Esophagus muscularis mucosa (tissue), 3 donors: ENCODE data around the gene NAALADL1.

Experiments used
- POLR2A ChIP-seq: fragments of 450-650 bp; IDR thresholded peaks from one replicate; pipeline ENCODE4 v1.6.1; 2017; ENCODE audit warnings: antibody characterized with exemption, moderate library complexity, mild to moderate bottlenecking, low read depth
- TF ChIP-seq, protein P1 (sequence below), 3 experiments: fragments of 200-600 bp in 2 of 3; fragments of 450-650 bp in 1 of 3; sonication (generic) in 2 of 3; IDR thresholded peaks; one replicate each; pipeline ENCODE4 v1.5.1; 2017 to 2019; ENCODE audit warnings: antibody characterized with exemption in 3 of 3, mild to moderate bottlenecking in 2 of 3, moderate library complexity in 1 of 3

GRCh38 chr11:65051398-65051858 lies 6.9 kb downstream of the NAALADL1 start:
- TF ChIP-seq, protein P1, sequence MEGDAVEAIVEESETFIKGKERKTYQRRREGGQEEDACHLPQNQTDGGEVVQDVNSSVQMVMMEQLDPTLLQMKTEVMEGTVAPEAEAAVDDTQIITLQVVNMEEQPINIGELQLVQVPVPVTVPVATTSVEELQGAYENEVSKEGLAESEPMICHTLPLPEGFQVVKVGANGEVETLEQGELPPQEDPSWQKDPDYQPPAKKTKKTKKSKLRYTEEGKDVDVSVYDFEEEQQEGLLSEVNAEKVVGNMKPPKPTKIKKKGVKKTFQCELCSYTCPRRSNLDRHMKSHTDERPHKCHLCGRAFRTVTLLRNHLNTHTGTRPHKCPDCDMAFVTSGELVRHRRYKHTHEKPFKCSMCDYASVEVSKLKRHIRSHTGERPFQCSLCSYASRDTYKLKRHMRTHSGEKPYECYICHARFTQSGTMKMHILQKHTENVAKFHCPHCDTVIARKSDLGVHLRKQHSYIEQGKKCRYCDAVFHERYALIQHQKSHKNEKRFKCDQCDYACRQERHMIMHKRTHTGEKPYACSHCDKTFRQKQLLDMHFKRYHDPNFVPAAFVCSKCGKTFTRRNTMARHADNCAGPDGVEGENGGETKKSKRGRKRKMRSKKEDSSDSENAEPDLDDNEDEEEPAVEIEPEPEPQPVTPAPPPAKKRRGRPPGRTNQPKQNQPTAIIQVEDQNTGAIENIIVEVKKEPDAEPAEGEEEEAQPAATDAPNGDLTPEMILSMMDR (IDR thresholded peaks at IDR 0.05): no peak
- TF ChIP-seq POLR2A: no peak
